ENCODE results near the gene PRR16. TPM values are rescaled to one million over a fixed set of nuclear protein-coding genes. Genes with fewer than 3 reads are reported as not detected.

PRR16 gene
- total and polyA plus RNA-seq, 3 experiments from 2014 or later: not detected

DNA sequence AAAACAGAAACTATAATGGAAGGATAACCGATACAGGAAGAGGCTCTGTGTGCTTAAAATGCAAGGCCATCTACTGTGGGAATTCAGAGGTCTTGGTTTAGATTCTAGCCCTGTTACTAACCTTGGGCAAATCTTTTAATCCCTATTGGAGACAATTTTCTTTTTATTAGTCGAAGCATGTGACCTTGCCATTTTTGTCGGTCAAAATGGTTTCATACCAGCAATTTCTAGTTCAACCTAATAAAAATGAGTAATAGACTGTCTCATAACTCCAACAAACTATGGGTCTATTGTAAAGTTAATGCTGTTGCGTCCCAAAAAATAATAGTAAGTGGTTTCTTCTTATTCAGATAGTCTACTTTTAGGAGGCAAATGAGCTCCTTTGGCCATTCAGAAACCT lies 38.4 kb downstream of the PRR16 start:
- no peaks in the 10 kb centered on the region for H3K27me3 Mint-ChIP-seq
- no peak overlapping the region for H3K4me3 Mint-ChIP-seq
- Histone ChIP-seq H3K9me3 (ENCODE audit: low read length) (no peaks in the 10 kb centered on the region), H3K36me3 (ENCODE audit: insufficient read depth, low read length) (no peaks in the 10 kb centered on the region), H3K4me1 (ENCODE audit: insufficient read depth, low read length) (no peaks in the 10 kb centered on the region), H3K27me3 (ENCODE audit: insufficient read depth, low read length, poor library complexity, severe bottlenecking) (no peaks in the 10 kb centered on the region), H3K4me3 (ENCODE audit: low read length) (no peak overlapping the region), H3K27ac (ENCODE audit: low read depth, low read length) (no peak overlapping the region)
- no peak overlapping the region for H3K27ac Mint-ChIP-seq
- ChIA-PET POLR2A (no interaction called here), CTCF (no interaction called here)
- H3K36me3 Mint-ChIP-seq: no peaks in the 10 kb centered on the region
- no peak for DNase-seq
- H3K4me1 Mint-ChIP-seq: no peaks in the 10 kb centered on the region
- H3K9me3 Mint-ChIP-seq: peaks cover 0 to 9% (median 6%) of the 10 kb centered on the region in 5 donors

DNA sequence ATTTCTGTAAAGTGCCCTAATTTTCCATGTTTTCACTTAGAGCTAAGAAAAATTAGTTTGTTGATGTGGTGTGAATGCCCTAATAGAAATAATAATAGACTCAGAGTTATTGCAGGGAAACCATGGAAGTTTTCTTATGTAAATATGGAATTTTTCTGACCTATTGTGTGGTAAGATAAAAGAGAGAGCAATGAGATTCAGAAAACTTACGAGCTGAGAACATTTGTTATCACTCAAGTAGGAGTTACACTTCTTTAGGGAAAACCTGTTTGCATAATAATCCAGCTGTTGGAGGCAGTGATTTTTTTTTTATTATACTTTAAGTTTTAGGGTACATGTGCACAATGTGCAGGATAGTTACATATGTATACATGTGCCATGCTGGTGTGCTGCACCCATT lies 39.2 kb downstream of the PRR16 start:
- H3K36me3 ChIP-seq (ENCODE audit: insufficient read depth, low read length): no peaks in the 10 kb centered on the region
- H3K4me3 ChIP-seq (ENCODE audit: low read length): no peak overlapping the region
- Mint-ChIP-seq H3K36me3 (no peaks in the 10 kb centered on the region), H3K4me3 (no peak overlapping the region), H3K27me3 (no peaks in the 10 kb centered on the region), H3K27ac (no peak overlapping the region), H3K9me3 (peaks cover 0 to 9% (median 6%) of the 10 kb centered on the region in 5 donors), H3K4me1 (no peaks in the 10 kb centered on the region)
- ChIA-PET CTCF (no interaction called here), POLR2A (no interaction called here)
- DNase-seq: no peak
- H3K27ac ChIP-seq (ENCODE audit: low read depth, low read length): no peak overlapping the region
- no peaks in the 10 kb centered on the region for H3K9me3 ChIP-seq (ENCODE audit: low read length)
- no peaks in the 10 kb centered on the region for H3K4me1 ChIP-seq (ENCODE audit: insufficient read depth, low read length)
- H3K27me3 ChIP-seq (ENCODE audit: insufficient read depth, low read length, poor library complexity, severe bottlenecking): no peaks in the 10 kb centered on the region

DNA sequence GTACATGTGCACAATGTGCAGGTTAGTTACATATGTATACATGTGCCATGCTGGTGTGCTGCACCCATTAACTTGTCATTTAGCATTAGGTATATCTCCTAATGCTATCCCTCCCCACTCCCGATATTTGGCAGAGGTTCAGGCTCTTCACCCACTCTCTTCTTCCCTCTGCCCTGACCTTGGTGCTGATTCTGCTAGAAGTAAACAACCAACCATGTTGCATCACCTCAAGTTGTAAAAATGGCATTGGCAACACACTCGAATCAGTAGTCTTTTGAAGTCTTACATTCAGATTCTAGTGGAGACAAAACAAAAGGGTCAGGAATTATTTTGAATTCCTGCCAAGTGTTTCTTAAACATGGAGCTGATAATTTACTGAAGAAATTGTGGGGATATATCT lies 40.0 kb downstream of the PRR16 start:
- ChIA-PET CTCF (no interaction called here), POLR2A (no interaction called here)
- no peak overlapping the region for H3K4me3 ChIP-seq (ENCODE audit: low read length)
- Mint-ChIP-seq H3K4me1 (no peaks in the 10 kb centered on the region), H3K36me3 (no peaks in the 10 kb centered on the region), H3K4me3 (no peak overlapping the region), H3K27ac (peak overlapping the region in 1 of 8 donors; percentile 29), H3K9me3 (peaks cover 0 to 9% (median 6%) of the 10 kb centered on the region in 5 donors), H3K27me3 (no peaks in the 10 kb centered on the region)
- no peaks in the 10 kb centered on the region for H3K27me3 ChIP-seq (ENCODE audit: insufficient read depth, low read length, poor library complexity, severe bottlenecking)
- H3K4me1 ChIP-seq (ENCODE audit: insufficient read depth, low read length): no peaks in the 10 kb centered on the region
- H3K36me3 ChIP-seq (ENCODE audit: insufficient read depth, low read length): no peaks in the 10 kb centered on the region
- no peak overlapping the region for H3K27ac ChIP-seq (ENCODE audit: low read depth, low read length)
- no peak for DNase-seq
- H3K9me3 ChIP-seq (ENCODE audit: low read length): no peaks in the 10 kb centered on the region

GRCh38 chr5:120507197-120507596 lies 43.1 kb downstream of the PRR16 start:
- CTCF ChIA-PET: no interaction called here
- no peaks in the 10 kb centered on the region for H3K36me3 ChIP-seq (ENCODE audit: insufficient read depth, low read length)
- no peaks in the 10 kb centered on the region for H3K9me3 ChIP-seq (ENCODE audit: low read length)
- H3K27ac ChIP-seq (ENCODE audit: low read depth, low read length): no peak overlapping the region
- H3K27me3 ChIP-seq (ENCODE audit: insufficient read depth, low read length, poor library complexity, severe bottlenecking): no peaks in the 10 kb centered on the region
- POLR2A ChIA-PET: no interaction called here
- Mint-ChIP-seq H3K36me3 (no peaks in the 10 kb centered on the region), H3K27me3 (no peaks in the 10 kb centered on the region), H3K4me3 (no peak overlapping the region), H3K4me1 (no peaks in the 10 kb centered on the region), H3K9me3 (peaks cover 0 to 9% (median 3%) of the 10 kb centered on the region in 5 donors), H3K27ac (no peak overlapping the region)
- H3K4me3 ChIP-seq (ENCODE audit: low read length): no peak overlapping the region
- no peak for DNase-seq
- H3K4me1 ChIP-seq (ENCODE audit: insufficient read depth, low read length): no peaks in the 10 kb centered on the region

DNA sequence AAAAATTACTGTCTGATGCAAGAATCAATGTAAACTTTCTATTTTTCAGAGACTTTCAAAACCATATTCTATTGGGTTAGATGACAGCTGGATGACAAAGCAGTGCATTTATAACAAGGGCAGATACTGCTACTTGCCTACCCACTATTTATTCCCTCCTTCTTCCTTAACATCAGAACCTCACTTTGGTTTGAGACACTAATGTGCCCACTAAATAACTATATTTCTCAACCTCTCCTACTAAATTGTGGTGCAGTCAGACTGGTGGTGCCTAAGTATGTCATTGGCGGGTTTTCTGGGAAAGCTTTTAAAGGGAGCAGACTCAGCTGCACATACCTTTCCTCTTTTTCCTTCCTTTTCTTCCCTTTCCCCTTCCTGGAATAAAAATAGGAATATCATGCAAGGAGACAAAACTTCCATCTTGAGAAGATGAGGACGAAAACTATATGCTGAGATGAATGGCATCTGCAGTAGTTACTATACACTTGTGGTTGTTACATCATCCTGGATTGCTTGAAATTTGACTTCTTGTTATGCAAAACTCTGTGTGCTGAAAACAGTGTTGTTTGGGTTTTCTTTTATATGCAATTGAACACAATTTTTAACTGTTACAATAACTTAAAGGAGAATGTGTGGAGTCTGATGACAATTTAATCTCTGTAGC lies 43.8 kb downstream of the PRR16 start:
- Mint-ChIP-seq H3K36me3 (no peaks in the 10 kb centered on the region), H3K4me1 (no peaks in the 10 kb centered on the region)
- CTCF ChIA-PET: no interaction called here

DNA sequence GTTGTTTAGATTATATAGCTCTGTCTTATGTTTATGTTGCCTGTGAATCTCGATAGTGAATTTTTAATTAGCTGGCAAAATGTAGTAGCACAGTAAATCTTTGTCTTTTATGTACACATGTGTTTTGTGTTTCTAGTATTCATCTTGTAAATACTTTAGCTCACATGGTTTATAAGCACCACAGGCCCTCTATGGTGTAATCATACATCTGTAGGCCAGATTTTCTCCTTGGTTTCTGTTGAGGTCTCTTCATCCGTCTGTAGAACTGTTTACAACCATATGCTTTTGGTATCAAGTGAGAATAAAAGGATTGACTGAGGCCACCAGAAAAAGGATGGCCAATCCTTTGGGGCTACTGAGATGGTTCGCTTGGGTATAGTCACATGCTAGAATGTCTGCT lies 45.0 kb downstream of the PRR16 start:
- POLR2A ChIA-PET: no interaction called here
- H3K4me3 Mint-ChIP-seq: no peak overlapping the region
- no peaks in the 10 kb centered on the region for H3K4me1 Mint-ChIP-seq
- H3K36me3 Mint-ChIP-seq: no peaks in the 10 kb centered on the region
- Histone ChIP-seq H3K4me3 (ENCODE audit: low read length) (no peak overlapping the region), H3K9me3 (ENCODE audit: low read length) (no peaks in the 10 kb centered on the region), H3K27ac (ENCODE audit: low read depth, low read length) (no peak overlapping the region), H3K36me3 (ENCODE audit: insufficient read depth, low read length) (no peaks in the 10 kb centered on the region), H3K27me3 (ENCODE audit: insufficient read depth, low read length, poor library complexity, severe bottlenecking) (no peaks in the 10 kb centered on the region), H3K4me1 (ENCODE audit: insufficient read depth, low read length) (no peaks in the 10 kb centered on the region)
- no peak for DNase-seq
- H3K9me3 Mint-ChIP-seq: peaks cover under 1 to 13% (median 3%) of the 10 kb centered on the region in 5 donors
- H3K27ac Mint-ChIP-seq: no peak overlapping the region
- CTCF ChIA-PET: no interaction called here
- H3K27me3 Mint-ChIP-seq: no peaks in the 10 kb centered on the region

More for the DNA sequence above, 43.8 kb downstream of the PRR16 start:
- Histone ChIP-seq H3K36me3 (ENCODE audit: insufficient read depth, low read length) (no peaks in the 10 kb centered on the region), H3K4me3 (ENCODE audit: low read length) (no peak overlapping the region), H3K27ac (ENCODE audit: low read depth, low read length) (no peak overlapping the region), H3K27me3 (ENCODE audit: insufficient read depth, low read length, poor library complexity, severe bottlenecking) (no peaks in the 10 kb centered on the region), H3K9me3 (ENCODE audit: low read length) (no peaks in the 10 kb centered on the region), H3K4me1 (ENCODE audit: insufficient read depth, low read length) (no peaks in the 10 kb centered on the region)
- no peak overlapping the region for H3K27ac Mint-ChIP-seq
- H3K27me3 Mint-ChIP-seq: no peaks in the 10 kb centered on the region
- H3K9me3 Mint-ChIP-seq: peaks cover 0 to 9% (median 3%) of the 10 kb centered on the region in 5 donors
- POLR2A ChIA-PET: no interaction called here
- no peak overlapping the region for H3K4me3 Mint-ChIP-seq
- DNase-seq: no peak

DNA sequence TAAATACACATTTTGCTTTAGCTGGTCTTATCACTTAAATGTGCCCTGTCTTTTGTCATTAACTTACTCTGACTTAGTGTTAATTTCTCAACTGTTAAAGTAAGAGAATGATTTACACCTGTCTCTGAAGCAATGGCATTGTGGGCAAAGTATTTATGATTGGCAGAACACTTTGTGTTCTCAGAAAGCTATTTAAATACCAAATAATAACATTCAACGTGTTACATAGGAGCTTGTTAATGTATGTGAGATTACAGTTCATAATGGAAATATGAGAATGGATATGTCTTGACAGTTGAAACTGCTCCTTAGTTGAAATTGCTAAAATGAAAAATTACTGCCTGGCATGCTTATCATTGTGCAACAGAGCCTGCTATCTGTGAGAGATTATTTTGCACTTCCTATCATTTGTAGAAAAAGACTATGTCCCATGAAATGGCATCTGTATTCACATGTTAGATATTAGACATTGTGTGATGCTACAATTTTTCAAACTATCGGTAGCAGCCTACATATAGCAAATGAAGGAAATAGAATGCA lies 46.1 kb downstream of the PRR16 start:
- H3K27ac Mint-ChIP-seq: no peak overlapping the region
- H3K27me3 Mint-ChIP-seq: no peaks in the 10 kb centered on the region
- POLR2A ChIA-PET: no interaction called here
- CTCF ChIA-PET: no interaction called here
- Histone ChIP-seq H3K36me3 (ENCODE audit: insufficient read depth, low read length) (no peaks in the 10 kb centered on the region), H3K4me1 (ENCODE audit: insufficient read depth, low read length) (no peaks in the 10 kb centered on the region), H3K27ac (ENCODE audit: low read depth, low read length) (no peak overlapping the region), H3K4me3 (ENCODE audit: low read length) (no peak overlapping the region), H3K27me3 (ENCODE audit: insufficient read depth, low read length, poor library complexity, severe bottlenecking) (no peaks in the 10 kb centered on the region), H3K9me3 (ENCODE audit: low read length) (no peaks in the 10 kb centered on the region)
- peaks cover 0 to 15% (median 3%) of the 10 kb centered on the region in 5 donors for H3K9me3 Mint-ChIP-seq
- no peaks in the 10 kb centered on the region for H3K4me1 Mint-ChIP-seq
- DNase-seq: no peak
- H3K36me3 Mint-ChIP-seq: no peaks in the 10 kb centered on the region
- no peak overlapping the region for H3K4me3 Mint-ChIP-seq

GRCh38 chr5:120510994-120511686 lies 47.0 kb downstream of the PRR16 start:
- Histone ChIP-seq H3K27ac (ENCODE audit: low read depth, low read length) (no peak overlapping the region), H3K36me3 (ENCODE audit: insufficient read depth, low read length) (no peaks in the 10 kb centered on the region), H3K4me1 (ENCODE audit: insufficient read depth, low read length) (no peaks in the 10 kb centered on the region), H3K4me3 (ENCODE audit: low read length) (no peak overlapping the region), H3K9me3 (ENCODE audit: low read length) (no peaks in the 10 kb centered on the region), H3K27me3 (ENCODE audit: insufficient read depth, low read length, poor library complexity, severe bottlenecking) (no peaks in the 10 kb centered on the region)
- Mint-ChIP-seq H3K27ac (no peak overlapping the region), H3K27me3 (no peaks in the 10 kb centered on the region), H3K4me1 (no peaks in the 10 kb centered on the region), H3K4me3 (no peak overlapping the region), H3K9me3 (peaks cover 0 to 12% (median 3%) of the 10 kb centered on the region in 5 donors), H3K36me3 (no peaks in the 10 kb centered on the region)
- no peak for DNase-seq
- POLR2A ChIA-PET: no interaction called here
- CTCF ChIA-PET: no interaction called here

Measured in CD8-positive, alpha-beta memory T cell (primary cell).